CD4-positive, alpha-beta T cell (primary cell): ENCODE data around the gene CHRNB4. TPM values are rescaled to one million over a fixed set of nuclear protein-coding genes. Genes with fewer than 3 reads are reported as not detected.

Experiments
- ATAC-seq: fragments of 200-7000 bp; cut with Tn5 transposase; one replicate; pipeline ENCODE4 v1.10.0; 2022; ENCODE audit warnings: mild to moderate bottlenecking; ENCODE audit not compliant: poor library complexity
- CTCF ChIA-PET: fragments of 350-600 bp; sonication (Branson Sonifier 250); formaldehyde crosslinking; loops from one replicate; lab custom pipeline; 2021; ENCODE audit warnings: antibody characterized with exemption, inconsistent platforms; lab: Charles Lee
- POLR2A ChIA-PET: fragments of 350-600 bp; sonication (Branson Sonifier 250); formaldehyde crosslinking; loops from one replicate; lab custom pipeline; 2021; ENCODE audit warnings: antibody characterized with exemption, inconsistent platforms; lab: Charles Lee
- DNase-seq, 14 experiments: peaks; one replicate each; pipeline ENCODE4 v3.0.0-alpha.2; 2013 to 2020; ENCODE audit warnings: mixed read lengths in 2 of 14
- H3K27ac ChIP-seq, 2 donors: one replicate each; pipeline versions ENCODE4 v1.5.1 to v1.7.0; 2013; ENCODE audit warnings: low read length in 2 of 2, low read depth in 1 of 2, mild to moderate bottlenecking in 1 of 2
- H3K27me3 ChIP-seq, 2 experiments: 1 replicate in 1 of 2; 2 replicates in 1 of 2; pipeline versions ENCODE4 v1.6.1 to v1.7.0; 2013; ENCODE audit warnings: low read length in 2 of 2, control low read depth in 1 of 2, mild to moderate bottlenecking in 1 of 2, moderate library complexity in 1 of 2; ENCODE audit not compliant: insufficient read depth in 2 of 2, control insufficient read depth in 1 of 2
- H3K36me3 ChIP-seq: one replicate; pipeline ENCODE4 v1.6.1; 2013; ENCODE audit warnings: low read length, control low read depth; ENCODE audit not compliant: insufficient read depth
- H3K4me1 ChIP-seq: one replicate; pipeline ENCODE4 v1.6.1; 2013; ENCODE audit warnings: low read length, control low read depth; ENCODE audit not compliant: insufficient read depth
- H3K4me3 ChIP-seq: one replicate; pipeline ENCODE4 v1.5.1; 2013; ENCODE audit warnings: mild to moderate bottlenecking, low read length, moderate library complexity
- H3K9me3 ChIP-seq, 2 experiments: 1 replicate in 1 of 2; 2 replicates in 1 of 2; pipeline versions ENCODE4 v1.6.1 to v1.7.0; 2013; ENCODE audit warnings: low read length in 2 of 2, mild to moderate bottlenecking in 2 of 2, control low read depth in 1 of 2, moderate library complexity in 1 of 2; ENCODE audit not compliant: control insufficient read depth in 1 of 2, insufficient read depth in 1 of 2
- H3K27ac Mint-ChIP-seq: one replicate; pipeline ENCODE4 v1.8.0; 2020; ENCODE audit warnings: mixed read lengths
- H3K27me3 Mint-ChIP-seq: one replicate; pipeline ENCODE4 v1.8.0; 2021; ENCODE audit warnings: mixed read lengths
- H3K36me3 Mint-ChIP-seq: one replicate; pipeline ENCODE4 v1.8.0; 2021; ENCODE audit warnings: low read depth, mixed read lengths
- H3K4me1 Mint-ChIP-seq: one replicate; pipeline ENCODE4 v1.8.0; 2021; ENCODE audit warnings: low read depth, mixed read lengths
- H3K4me3 Mint-ChIP-seq: one replicate; pipeline ENCODE4 v1.8.0; 2020; ENCODE audit warnings: mild to moderate bottlenecking, mixed read lengths
- H3K9me3 Mint-ChIP-seq: one replicate; pipeline ENCODE4 v1.8.0; 2020; ENCODE audit warnings: mixed read lengths
- CTCF ChIP-seq: fragments of 200-600 bp; IDR thresholded peaks from one replicate; pipeline ENCODE4 v1.8.0; 2022; ENCODE audit warnings: antibody characterized with exemption, mild to moderate bottlenecking
- intact Hi-C, 2 experiments: fragments of 100-400 bp; cut with DNase I in 1 of 2; cut with micrococcal nuclease in 1 of 2; formaldehyde crosslinking; loops; one replicate each; pipeline versions ENCODE4 v1.15.1 to v1.9.0; 2023 to 2025; cut with DNase I, micrococcal nuclease
- total RNA-seq, 174 experiments: library from RNA in 2 of 174; stranded (reverse) in 2 of 174; gene quantifications; one replicate each; pipeline ENCODE4 v1.2.3 and lab custom pipeline; 2021 to 2026

Gene CHRNB4
- total RNA-seq, 2 experiments from 2014 or later = not detected

- intact Hi-C loops = no loop called here
- DNase-seq (no peak), ATAC-seq (no peak)
- no peaks in the 10 kb centered on the region for H3K9me3 ChIP-seq
- no peak for TF ChIP-seq CTCF
- Mint-ChIP-seq H3K27me3 (no peaks in the 10 kb centered on the region), H3K36me3 (no peaks in the 10 kb centered on the region), H3K27ac (no peak overlapping the region), H3K4me3 (no peak overlapping the region), H3K9me3 (no peaks in the 10 kb centered on the region), H3K4me1 (no peaks in the 10 kb centered on the region)
- POLR2A ChIA-PET = no interaction called here
- no peaks in the 10 kb centered on the region for H3K36me3 ChIP-seq
- H3K4me3 ChIP-seq = no peak overlapping the region
- CTCF ChIA-PET = no interaction called here
- no peaks in the 10 kb centered on the region for H3K27me3 ChIP-seq
- no peaks in the 10 kb centered on the region for H3K4me1 ChIP-seq
- no peak overlapping the region for H3K27ac ChIP-seq
Observed at GRCh38 chr15:78651930-78652615, 11.1 kb upstream of the CHRNB4 start.

- intact Hi-C loops = no loop called here
Observed at GRCh38 chr15:78651007-78651406, 10.0 kb upstream of the CHRNB4 start.

GRCh38 chr15:78650022-78650421 is 9.0 kb upstream of the CHRNB4 start:
- ChIA-PET POLR2A (no interaction called here), CTCF (no interaction called here)
- H3K36me3 ChIP-seq = no peaks in the 10 kb centered on the region
- TF ChIP-seq CTCF = no peak
- no peak for DNase-seq
- Mint-ChIP-seq H3K27ac (no peak overlapping the region), H3K27me3 (no peaks in the 10 kb centered on the region), H3K4me1 (no peaks in the 10 kb centered on the region), H3K9me3 (no peaks in the 10 kb centered on the region), H3K4me3 (no peak overlapping the region), H3K36me3 (no peaks in the 10 kb centered on the region)
- ATAC-seq = no peak
- no peaks in the 10 kb centered on the region for H3K4me1 ChIP-seq
- H3K27me3 ChIP-seq = no peaks in the 10 kb centered on the region
- no peak overlapping the region for H3K4me3 ChIP-seq
- intact Hi-C loops = no loop called here
- no peaks in the 10 kb centered on the region for H3K9me3 ChIP-seq
- H3K27ac ChIP-seq = no peak overlapping the region

More at GRCh38 chr15:78651007-78651406, 10.0 kb upstream of the CHRNB4 start:
- H3K4me3 ChIP-seq = no peak overlapping the region
- no peaks in the 10 kb centered on the region for H3K36me3 Mint-ChIP-seq
- no peaks in the 10 kb centered on the region for H3K27me3 ChIP-seq
- H3K27me3 Mint-ChIP-seq = no peaks in the 10 kb centered on the region
- TF ChIP-seq CTCF = no peak
- H3K9me3 ChIP-seq = no peaks in the 10 kb centered on the region
- H3K27ac Mint-ChIP-seq = no peak overlapping the region
- POLR2A ChIA-PET = no interaction called here
- CTCF ChIA-PET = no interaction called here
- no peak overlapping the region for H3K27ac ChIP-seq
- H3K4me1 Mint-ChIP-seq = no peaks in the 10 kb centered on the region
- no peaks in the 10 kb centered on the region for H3K9me3 Mint-ChIP-seq
- H3K4me1 ChIP-seq = no peaks in the 10 kb centered on the region
- ATAC-seq = no peak
- H3K36me3 ChIP-seq = no peaks in the 10 kb centered on the region
- H3K4me3 Mint-ChIP-seq = no peak overlapping the region
- no peak for DNase-seq
